G401.6 (cell line): ENCODE results near the gene SNAPC1.
"Not testable (repeated sequence)": the region's sequence is repeated elsewhere in the genome, so short reads cannot be mapped to it uniquely, and the experiment has no call there.

ENCODE experiments used
- FAIRE-seq: peaks from 2 replicates; lab custom pipeline; 2012; peaks lifted over from hg19 to GRCh38; lab: Jason Lieb, UNC

The SNAPC1 gene

DNA sequence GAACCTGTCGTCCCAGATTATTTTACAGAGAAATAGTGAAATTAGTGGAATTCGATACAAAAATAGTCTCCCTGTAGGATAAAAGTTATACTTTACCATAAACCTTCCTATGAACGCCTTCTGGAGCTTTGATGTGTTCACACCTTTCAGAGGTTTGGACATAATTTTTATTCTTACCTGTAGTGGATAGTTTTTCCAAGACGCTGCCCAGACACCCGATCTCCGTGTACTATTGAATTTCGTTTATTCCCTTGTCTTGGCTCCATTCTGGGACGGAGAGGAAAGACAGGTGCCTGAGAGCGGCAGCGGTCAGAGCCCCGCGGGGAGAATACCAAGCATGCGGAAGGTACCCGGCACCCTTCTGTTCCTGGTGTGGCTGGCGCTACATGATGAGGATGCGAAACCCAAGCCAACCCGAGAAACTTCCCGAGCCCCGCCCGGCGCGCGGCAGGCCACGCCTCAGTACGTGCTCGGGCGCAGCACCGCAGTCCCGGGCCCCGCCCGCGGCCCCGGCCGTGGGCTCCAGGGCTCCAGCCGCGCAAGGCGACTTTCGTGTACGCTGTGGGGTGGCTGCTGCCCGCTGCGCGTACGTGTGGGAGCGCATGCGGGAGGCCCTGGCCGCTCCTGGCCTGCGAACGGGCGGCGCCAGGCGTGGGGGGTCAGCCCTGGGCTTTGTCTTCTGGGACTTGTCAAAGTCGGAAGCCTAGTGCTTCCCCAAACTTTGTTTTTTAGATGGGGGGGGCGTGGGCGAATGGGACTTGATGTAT lies 11.3 kb upstream of the SNAPC1 start:
- no peak for FAIRE-seq

DNA sequence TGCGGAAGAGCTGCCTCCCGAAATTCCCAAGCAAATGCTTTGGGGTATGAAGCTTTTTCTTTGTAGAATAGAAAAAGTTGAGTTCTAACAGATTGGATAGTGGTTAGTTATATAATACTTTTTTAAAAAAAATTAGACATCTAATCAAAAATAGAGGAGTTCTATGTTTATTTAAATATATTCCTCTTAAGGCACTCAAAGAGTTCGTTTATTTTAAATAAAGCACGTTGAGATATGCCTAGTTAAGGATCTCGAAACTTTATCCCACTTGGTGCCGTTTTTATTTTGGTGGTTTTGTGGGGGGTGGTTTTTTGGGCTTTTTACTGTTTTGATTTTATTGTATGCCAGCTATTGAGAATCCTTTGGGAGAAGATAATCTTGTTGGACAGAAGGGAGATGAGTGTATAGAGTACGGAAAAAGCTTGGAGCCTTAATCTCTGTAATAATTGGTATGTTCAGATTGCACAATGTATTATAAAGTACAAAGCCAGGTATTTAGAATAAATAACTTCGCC lies 10.7 kb upstream of the SNAPC1 start:
- FAIRE-seq, result no peak

GRCh38 chr14:61752626-61753025 lies 9.6 kb upstream of the SNAPC1 start:
- no peak for FAIRE-seq

- no peak for FAIRE-seq
Measured at GRCh38 chr14:61753631-61754030, 8.6 kb upstream of the SNAPC1 start.

DNA sequence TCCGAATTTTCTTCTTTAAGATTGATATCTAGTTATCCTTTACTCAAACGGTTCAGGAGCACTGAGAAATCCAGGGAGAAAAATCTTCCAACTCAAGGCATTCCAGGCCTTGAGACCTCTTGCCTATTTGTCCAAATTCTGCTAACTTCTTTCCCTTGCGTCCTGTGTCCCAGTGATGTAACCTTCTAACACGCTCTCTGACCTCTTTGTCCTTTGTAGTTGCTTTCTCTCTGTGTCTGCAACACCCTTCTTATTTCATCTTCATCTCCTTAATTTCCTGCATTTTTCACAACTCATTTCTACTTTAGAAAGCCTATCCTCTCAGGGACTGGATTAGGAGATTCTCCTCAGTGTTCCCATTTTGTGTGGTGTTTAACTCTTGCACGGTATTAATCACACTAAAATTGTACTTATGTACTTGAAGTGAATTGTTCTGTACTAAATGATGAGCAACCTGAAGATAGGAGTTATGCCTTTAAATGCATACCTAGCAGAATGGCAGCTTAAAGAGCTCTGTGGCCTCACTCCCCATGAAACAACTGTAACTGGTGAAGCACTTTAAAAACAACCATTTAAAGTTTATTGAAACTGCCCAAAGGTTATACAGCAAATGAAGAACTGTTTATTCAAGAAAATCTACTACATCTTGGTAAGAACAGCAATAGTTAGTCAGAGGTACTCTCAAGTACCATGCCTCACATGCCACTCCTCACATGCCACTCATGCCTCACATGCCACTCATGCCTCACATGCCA lies 7.4 kb upstream of the SNAPC1 start:
- FAIRE-seq, result no peak

- FAIRE-seq, result not testable (repeated sequence)
Measured at GRCh38 chr14:61755382-61755742, 6.9 kb upstream of the SNAPC1 start.

DNA sequence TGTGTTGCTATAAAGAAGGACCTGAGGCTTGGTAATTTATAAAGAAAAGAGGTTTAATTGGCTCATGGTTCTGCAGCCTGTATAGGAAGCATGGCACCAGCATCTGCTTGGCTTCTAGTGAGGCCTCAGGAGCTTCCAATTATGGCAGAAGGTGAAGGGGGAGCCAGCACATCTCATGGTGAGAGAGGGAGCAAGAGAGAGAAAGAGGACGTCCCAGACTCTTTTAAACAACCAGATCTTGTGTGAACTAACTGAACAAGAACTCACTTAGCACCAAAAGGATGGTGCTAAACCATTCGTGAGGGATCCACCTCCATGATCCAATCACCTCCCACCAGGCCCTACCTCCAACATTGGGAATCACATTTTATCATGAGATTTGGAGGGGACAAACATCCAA lies 6.1 kb upstream of the SNAPC1 start:
- FAIRE-seq, result no peak

DNA sequence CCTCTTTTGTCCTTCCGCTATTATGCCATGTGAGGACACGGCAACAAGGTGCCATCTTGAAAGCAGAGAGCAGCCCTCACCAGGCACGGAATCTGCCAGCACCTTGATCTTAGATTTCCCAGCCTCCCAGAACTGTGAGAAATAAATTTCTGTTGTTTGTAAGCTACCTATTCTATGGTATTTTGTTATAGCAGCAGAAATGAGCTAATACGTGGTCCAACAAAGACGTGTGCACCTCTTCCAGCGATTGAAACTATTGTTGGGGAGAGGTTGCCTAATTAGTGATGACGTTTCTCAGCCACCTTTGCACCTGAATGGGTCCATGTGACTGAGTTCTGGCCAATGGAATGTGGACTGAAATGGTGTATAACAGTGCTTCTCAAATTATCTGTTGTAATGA lies 2.3 kb upstream of the SNAPC1 start:
- FAIRE-seq, result no peak

- no peak for FAIRE-seq
Measured at GRCh38 chr14:61761557-61761956, 663 bp upstream of the SNAPC1 start.

GRCh38 chr14:61764342-61765122 lies 2.3 kb downstream of the SNAPC1 start:
- FAIRE-seq, result no peak

- no peak for FAIRE-seq
Measured at GRCh38 chr14:61765225-61765943, 3.2 kb downstream of the SNAPC1 start.

DNA sequence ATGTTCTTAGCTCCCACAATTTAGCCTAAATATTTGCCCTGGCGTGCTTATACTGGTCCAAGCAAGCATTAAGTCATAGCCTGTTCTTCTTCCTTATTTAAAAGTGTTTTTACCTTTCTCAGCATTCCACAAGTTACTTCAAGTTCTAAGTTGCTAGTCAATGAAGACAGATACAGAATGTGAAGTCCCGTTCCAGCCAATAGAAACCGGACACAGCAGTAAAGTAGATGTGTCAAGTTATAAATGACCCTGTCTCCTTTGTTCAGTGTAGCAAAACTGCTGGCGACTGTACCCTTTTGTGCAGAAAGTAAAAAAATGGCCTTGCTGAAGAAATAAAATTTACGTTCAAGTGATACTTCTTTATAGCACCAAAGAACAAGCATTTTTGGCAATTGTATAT lies 3.9 kb downstream of the SNAPC1 start:
- FAIRE-seq, result no peak

DNA sequence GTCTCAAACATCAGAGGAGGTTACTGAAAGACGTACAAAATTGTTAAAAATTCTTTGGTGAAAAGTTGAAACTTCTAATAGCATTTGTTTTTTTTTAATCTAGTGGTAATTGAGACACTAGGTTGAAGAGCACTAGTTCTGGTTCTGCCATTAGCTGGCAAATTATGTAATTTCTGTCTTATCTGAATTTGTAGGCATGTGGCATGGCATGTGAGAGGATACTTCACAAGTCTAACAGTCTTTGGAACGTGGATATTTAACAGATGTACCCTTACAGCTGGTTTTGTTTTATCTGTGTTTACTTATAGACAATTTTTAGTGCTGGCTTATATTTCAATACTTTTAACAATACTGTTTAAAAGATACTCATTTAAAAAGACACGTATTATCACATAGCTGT lies 6.0 kb downstream of the SNAPC1 start:
- no peak for FAIRE-seq

GRCh38 chr14:61769893-61770292 lies 7.7 kb downstream of the SNAPC1 start:
- FAIRE-seq, result no peak

DNA sequence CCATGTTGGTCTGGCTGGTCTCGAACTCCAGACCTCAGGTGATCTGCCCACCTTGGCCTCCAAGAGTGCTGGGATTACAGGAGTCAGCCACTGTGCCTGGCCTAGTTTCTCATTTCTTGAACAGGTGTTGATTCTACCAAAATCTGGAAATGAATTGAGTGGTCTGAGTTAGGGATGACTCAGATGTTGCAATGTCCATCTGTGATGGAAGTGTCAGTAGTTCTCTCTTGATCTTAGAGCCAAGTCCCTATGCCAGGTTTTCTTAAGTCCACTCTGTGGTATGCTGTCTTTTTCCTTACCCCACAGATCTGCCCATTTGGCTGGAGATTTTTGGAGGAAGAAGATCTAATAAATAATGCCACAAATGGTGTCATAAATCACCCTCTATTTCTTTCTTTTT lies 12.6 kb downstream of the SNAPC1 start:
- no peak for FAIRE-seq

DNA sequence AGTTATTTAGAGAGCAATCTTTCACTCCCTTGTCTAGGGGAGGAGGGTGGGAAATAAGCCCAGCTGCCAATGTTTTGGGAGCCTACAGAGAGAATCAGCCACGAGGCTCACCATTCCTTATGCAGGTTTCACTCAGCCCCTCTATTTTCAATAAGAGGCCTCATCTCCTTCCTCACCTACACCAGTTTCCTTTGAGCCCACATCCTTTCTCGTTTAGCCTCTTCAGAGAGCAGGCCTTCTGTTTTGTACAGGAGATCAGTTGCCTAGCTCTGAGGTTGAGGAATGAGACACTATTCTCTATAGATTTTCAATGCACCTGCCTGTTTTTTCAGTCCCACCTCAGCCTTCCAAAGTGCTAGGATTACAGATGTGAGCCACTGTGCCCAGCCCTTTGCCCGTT lies 17.9 kb downstream of the SNAPC1 start:
- FAIRE-seq, result no peak

DNA sequence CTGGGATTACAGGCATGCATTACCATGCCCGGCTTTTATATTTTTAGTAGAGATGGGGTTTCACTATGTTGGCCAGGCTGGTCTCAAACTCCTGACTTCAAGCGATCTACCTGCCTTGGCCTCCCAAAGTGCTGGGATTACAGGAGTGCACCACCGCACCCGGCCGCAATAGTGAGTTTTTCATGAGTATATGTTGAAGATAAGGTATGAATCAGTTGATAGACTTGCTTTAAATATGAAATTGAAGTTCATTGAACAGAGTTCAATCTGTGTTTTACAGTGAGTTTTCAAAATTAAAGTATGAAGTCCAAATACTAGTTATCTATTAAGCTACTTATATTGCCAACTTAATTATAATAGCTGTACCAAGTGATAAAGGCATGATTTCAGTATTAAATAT lies 35.1 kb downstream of the SNAPC1 start:
- FAIRE-seq, result no peak

- FAIRE-seq, result no peak
Measured at GRCh38 chr14:61802010-61802568, 39.9 kb downstream of the SNAPC1 start.

- no peak for FAIRE-seq
Measured at GRCh38 chr14:61803755-61804154, 41.5 kb downstream of the SNAPC1 start.

GRCh38 chr14:61805451-61805850 lies 43.2 kb downstream of the SNAPC1 start:
- no peak for FAIRE-seq

- no peak for FAIRE-seq
Measured at GRCh38 chr14:61811882-61812346, 49.7 kb downstream of the SNAPC1 start.
